GM12891 (cell line): ENCODE data around the gene FBXO28.

ENCODE experiments used
- DNase-seq: peaks from one replicate; pipeline ENCODE4 v3.0.0; 2011; ENCODE audit warnings: low spot score; ENCODE audit not compliant: insufficient read length
- FAIRE-seq: peaks from 2 replicates; lab custom pipeline; 2011; peaks lifted over from hg19 to GRCh38; lab: Jason Lieb, UNC
- PAX5 ChIP-seq: IDR thresholded peaks from 2 replicates; pipeline ENCODE4 v1.6.1; 2011; ENCODE audit warnings: low read length, moderate library complexity, mild to moderate bottlenecking; ENCODE audit not compliant: insufficient read depth, severe bottlenecking
- POLR2A ChIP-seq: IDR thresholded peaks from 2 replicates; pipeline ENCODE4 v1.6.1; 2011; ENCODE audit warnings: low read depth, low read length, control low read depth
- POLR2AphosphoS5 ChIP-seq: IDR thresholded peaks from 2 replicates; pipeline ENCODE4 v1.6.1; 2011; ENCODE audit warnings: low read depth, low read length, control low read depth
- POU2F2 ChIP-seq: IDR thresholded peaks from 2 replicates; pipeline ENCODE4 v1.6.1; 2011; ENCODE audit warnings: low read depth, mild to moderate bottlenecking, control low read depth, low read length, moderate library complexity
- SPI1 ChIP-seq: IDR thresholded peaks from 2 replicates; pipeline ENCODE4 v1.6.1; 2011; ENCODE audit warnings: low read depth, low read length, control low read depth
- TAF1 ChIP-seq: IDR thresholded peaks from 2 replicates; pipeline ENCODE4 v1.6.1; 2011; ENCODE audit warnings: low read depth, low read length, control low read depth

The FBXO28 gene

DNA sequence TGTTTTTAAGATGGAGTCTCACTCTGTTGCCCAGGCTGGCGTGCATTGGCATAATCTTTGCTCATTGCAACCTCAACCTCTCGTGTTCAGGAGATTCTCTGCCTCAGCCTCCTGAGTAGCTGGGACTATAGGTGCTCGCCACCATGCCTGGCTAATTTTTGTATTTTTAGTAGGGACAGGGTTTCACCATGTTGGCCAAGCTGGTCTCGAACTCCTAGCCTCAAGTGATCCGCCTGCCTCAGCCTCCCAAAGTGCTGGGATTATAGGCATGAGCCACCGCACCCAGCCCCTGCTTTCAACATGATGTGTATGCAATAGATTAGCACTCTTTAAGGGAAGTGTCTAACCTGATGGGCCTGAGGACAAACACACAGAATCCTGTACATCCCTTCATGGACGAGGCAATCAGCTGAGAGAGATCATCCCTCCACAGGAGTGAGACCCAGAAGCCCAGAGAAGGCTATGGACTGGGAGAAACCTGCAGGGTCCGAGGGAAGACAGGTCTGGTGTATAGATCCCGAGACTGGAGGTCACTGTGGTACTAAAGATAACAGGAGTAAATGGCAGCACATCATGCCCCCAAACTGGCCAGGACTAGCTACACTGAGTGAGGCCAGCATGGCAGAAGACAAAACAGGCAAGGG is 63.6 kb downstream of the FBXO28 start:
- no peak for FAIRE-seq
- TF ChIP-seq POLR2AphosphoS5 (no peak), PAX5 (no peak), TAF1 (no peak), POLR2A (no peak), POU2F2 (no peak), SPI1 (no peak)
- no peak for DNase-seq

DNA sequence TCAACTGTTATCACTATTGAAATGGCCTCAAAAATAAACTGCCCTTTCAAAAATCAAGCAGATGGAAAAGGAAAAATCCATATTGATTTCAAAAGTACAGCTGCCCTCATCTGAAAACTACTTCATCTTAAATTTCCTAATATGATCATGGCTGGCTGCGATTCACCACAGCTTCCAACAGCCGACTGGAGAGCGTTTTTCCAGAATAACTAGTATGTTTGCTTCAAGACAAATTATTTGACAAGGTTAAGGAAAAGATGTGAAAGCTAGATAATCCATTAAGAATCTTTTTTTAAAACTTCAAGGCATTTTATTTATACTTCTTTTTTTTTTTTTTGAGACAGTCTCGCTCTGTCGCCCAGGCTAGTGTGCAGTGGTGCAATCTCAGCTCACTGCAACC is 65.0 kb downstream of the FBXO28 start:
- FAIRE-seq: no peak
- DNase-seq: no peak
- TF ChIP-seq TAF1: no peak
- no peak for TF ChIP-seq POLR2AphosphoS5
- TF ChIP-seq PAX5: no peak
- TF ChIP-seq SPI1: no peak
- TF ChIP-seq POLR2A: no peak
- no peak for TF ChIP-seq POU2F2

DNA sequence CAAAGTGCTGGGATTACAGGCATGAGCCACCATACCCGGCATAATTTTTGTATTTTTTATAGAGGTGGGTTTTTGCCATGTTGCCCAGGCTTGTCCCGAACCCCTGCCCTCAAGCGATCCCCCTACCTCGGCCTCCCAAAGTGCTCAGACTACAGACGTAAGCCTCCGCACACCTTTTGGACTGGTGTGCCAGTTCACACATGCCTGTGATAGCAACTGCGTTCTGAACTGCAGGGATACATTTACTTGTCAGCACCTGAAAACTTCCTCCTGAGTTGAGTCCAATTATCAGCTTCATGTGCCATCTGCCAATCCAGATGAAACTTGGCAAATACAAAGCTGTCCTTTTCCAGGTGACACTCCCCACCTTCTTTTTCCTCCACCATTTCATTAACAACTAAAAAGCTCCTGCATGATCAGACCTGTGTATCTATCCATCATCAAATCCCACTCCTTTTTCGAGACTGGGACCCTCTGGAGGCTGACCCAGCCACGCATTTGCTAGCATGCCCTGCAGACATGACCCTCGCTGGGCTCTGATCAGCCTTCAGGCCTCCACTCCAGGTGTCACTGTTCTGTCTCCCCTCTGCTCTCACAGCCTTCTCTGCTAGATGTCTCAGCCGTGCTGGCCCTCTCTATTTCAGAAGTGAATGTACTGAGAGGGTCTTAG is 67.0 kb downstream of the FBXO28 start:
- no peak for TF ChIP-seq POU2F2
- no peak for TF ChIP-seq POLR2AphosphoS5
- TF ChIP-seq TAF1: no peak
- no peak for TF ChIP-seq POLR2A
- no peak for TF ChIP-seq SPI1
- TF ChIP-seq PAX5: no peak
- DNase-seq: no peak
- FAIRE-seq: peak; percentile 38

DNA sequence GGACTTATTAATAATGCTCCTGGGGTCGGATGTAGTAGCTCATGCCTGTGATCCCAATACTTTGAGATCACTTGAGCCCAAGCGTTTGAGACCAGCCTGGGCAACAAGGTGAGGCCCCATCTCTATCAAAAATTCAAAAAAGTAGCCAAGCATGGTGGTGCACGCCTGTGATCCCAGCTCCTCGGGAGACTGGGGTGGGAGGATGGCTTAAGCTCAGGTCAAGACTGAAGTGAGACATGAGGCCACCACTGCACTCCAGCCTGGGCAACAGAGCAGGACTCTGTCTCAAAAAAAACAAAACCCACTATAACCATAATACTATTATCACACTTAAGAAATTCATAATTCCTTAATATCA is 67.5 kb downstream of the FBXO28 start:
- DNase-seq (no peak), FAIRE-seq (no peak)
- TF ChIP-seq POLR2A: no peak

DNA sequence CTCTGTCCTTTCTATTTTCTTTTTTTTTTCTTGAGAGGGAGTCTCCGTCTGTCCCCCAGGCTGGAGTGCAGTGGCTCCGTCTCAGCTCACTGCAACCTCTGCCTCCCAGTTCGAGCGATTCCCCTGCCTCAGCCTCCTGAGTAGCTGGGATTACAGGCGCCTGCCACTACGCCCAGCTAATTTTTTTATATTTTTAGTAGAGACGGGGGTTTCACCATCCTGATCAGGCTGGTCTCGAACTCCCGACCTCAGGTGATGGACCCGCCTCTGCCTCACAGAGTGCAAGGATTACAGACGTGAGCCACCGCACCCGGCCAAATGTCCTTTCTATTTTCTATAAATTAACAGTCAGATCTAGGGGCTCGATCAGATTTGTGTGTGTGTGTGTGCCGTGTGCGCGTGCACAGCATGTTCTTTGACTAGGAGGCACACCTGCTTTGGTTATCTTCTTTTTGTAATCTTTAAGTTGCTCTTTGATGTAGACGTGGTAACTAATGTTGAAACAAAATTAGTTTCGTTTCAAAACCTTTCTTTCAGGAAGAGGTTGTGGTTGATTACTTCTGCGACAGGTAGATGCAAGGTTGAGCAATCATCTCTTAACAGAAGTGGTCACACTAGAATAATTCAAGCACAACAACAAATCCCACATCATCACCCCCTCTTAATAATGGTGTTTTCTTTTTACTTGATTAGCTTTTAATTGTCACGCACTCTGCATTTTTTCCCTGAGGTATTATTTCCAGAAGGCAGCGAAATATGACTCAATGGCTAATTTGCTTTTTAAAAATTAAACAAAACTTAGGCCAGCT is 68.3 kb downstream of the FBXO28 start:
- TF ChIP-seq TAF1: 0 out of 2 replicates have a peak, but pooled peaks have one; percentile 12
- TF ChIP-seq POU2F2: no peak
- no peak for TF ChIP-seq POLR2A
- TF ChIP-seq POLR2AphosphoS5: no peak
- no peak for TF ChIP-seq SPI1
- peak; percentile 67 for TF ChIP-seq PAX5
- DNase-seq (peak; percentile 48), FAIRE-seq (peak; percentile 91)

DNA sequence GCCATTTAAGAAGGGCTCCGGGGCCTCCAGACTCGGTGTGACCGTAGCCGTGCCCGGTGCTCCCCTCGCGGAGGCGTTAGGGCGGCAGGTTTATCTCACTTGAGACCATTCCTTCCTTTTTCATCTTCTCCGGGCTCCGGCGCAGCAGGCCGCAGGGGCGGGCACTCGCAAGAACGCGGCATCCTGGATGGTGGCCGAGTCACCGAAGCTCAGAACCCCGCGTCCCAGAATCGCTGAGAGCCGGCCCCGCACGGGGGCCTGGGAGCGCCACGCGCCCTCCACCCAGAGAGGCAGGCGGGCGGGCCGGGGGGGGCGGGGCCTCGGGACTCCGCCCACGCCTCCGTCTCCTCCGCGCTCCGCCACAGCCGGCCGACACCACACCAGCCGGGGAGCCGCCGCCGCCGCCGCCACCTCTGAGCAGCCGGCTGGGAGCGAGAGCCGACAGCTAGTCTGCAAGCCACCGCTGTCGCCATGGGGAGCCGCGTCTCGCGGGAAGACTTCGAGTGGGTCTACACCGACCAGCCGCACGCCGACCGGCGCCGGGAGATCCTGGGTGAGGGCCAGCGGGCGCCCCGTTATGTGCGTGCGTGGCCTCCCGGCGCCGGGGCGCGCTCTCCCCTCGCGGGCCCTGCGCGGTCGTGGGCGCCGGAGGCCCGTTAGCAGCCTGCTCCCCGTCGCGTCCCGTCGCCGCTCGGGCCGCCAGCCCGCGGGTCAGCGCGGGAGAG is 69.1 kb downstream of the FBXO28 start, which contains the start of gene DEGS1:
Gene DEGS1 (plus strand): TSS at position 375 of the 725 bp plus-strand sequence. CDS start 97 bp downstream, at position 472.
- TF ChIP-seq SPI1 (no peak), TAF1 (no peak; the same call in 1 of the 2 replicates), POLR2AphosphoS5 (peak; percentile 74), PAX5 (no peak), POU2F2 (no peak), POLR2A (peak; percentile 83)
- DNase-seq (peak; percentile 87), FAIRE-seq (no peak)

DNA sequence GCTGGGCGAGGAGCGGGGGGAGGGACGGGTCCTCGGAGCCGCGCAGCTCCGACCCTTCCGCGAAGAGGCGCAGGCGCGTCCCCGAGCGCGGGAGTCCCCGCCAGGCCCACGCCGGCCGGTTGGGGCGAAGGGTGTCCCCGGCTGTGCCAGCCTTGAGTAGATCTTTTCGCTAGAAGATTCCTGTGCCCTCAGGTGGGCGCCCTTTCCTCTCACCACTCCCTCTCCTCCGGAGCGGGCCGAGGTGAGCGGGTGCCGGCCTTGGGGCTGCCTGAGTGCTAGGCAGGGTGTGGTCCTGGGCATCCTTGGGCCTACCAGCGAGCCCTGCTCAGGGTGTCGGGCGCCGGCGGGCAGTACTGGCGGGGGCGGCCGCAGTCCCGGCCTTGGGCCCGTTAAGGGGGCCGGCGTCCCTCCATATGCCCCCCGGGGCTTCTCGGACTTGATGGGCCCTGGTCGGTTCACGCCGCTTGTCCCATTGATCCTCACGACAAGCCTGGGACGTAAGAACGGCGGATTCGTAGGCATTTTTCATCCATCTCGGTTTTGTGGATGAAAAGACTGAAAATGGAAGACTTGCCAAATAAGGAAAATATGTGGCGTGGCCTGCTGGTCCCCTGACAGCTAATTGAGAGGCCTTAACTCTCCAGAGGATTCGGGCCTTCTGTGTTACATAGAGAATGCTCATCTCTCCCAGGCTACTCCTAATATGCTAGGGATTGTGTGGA is 69.8 kb downstream of the FBXO28 start:
- peak; percentile 35 for DNase-seq

DNA sequence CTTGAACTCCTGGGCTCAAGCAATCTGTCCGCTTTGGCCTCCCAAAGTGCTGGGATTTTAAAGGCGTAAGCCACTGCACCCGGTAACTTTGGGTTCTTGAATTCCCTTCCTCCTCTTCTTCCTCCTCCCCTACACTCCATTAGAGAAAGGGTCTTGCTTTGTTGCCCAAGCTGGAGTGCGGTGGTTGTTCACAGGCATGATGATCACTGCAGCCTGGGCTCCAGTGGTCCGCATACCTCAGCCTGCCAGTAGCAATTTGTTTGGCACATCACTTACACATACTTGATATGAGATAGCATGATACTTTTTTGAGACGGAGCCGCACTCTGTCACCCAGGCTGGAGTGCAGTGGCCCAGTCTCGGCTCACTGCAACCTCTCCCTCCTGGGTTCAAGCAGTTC is 71.3 kb downstream of the FBXO28 start:
- FAIRE-seq (no peak), DNase-seq (no peak)
- TF ChIP-seq POU2F2 (no peak), POLR2AphosphoS5 (no peak), TAF1 (no peak), SPI1 (no peak), POLR2A (no peak), PAX5 (no peak)

More for the DNA sequence above, 69.8 kb downstream of the FBXO28 start:
- TF ChIP-seq SPI1: no peak
- TF ChIP-seq POU2F2: no peak
- no peak for TF ChIP-seq PAX5
- no peak for TF ChIP-seq POLR2AphosphoS5
- no peak; the same call in none of the 2 replicates for TF ChIP-seq POLR2A
- no peak for TF ChIP-seq TAF1
- peak; percentile 64 for FAIRE-seq
